H9 (cell line): ENCODE measurements around the gene PTGES3L. TPM values are rescaled to one million over a fixed set of nuclear protein-coding genes. Genes with fewer than 3 reads are reported as not detected.

Source experiments
- DNase-seq: peaks from one replicate; pipeline ENCODE4 v3.0.0-alpha.2; 2017
- H2AFZ ChIP-seq: one replicate; pipeline ENCODE4 v1.6.1; 2013; ENCODE audit warnings: mild to moderate bottlenecking, low read length, control low read depth, moderate library complexity
- H2AK5ac ChIP-seq: 2 replicates; pipeline ENCODE4 v1.6.1; 2013; ENCODE audit warnings: low read length, control low read depth, mixed read lengths; ENCODE audit not compliant: insufficient read length
- H2BK120ac ChIP-seq: one replicate; pipeline ENCODE4 v1.6.1; 2013; ENCODE audit warnings: low read depth, mild to moderate bottlenecking, low read length, control low read depth, inconsistent platforms; ENCODE audit not compliant: poor library complexity, severe bottlenecking
- H2BK12ac ChIP-seq: 2 replicates; pipeline ENCODE4 v1.6.1; 2013; ENCODE audit warnings: low read length, control low read depth, mixed read lengths, low read depth; ENCODE audit not compliant: insufficient read length
- H2BK15ac ChIP-seq: 2 replicates; pipeline ENCODE4 v1.6.1; 2013; ENCODE audit warnings: low read depth, low read length, control low read depth
- H2BK20ac ChIP-seq: one replicate; pipeline ENCODE4 v1.6.1; 2013; ENCODE audit warnings: low read depth, mild to moderate bottlenecking, low read length, control low read depth, inconsistent platforms; ENCODE audit not compliant: poor library complexity, severe bottlenecking
- H2BK5ac ChIP-seq: 2 replicates; pipeline ENCODE4 v1.6.1; 2013; ENCODE audit warnings: low read length, control low read depth, mixed read lengths; ENCODE audit not compliant: insufficient read length
- H3K14ac ChIP-seq: 2 replicates; pipeline ENCODE4 v1.6.1; 2013; ENCODE audit warnings: low read length, control low read depth; ENCODE audit not compliant: insufficient read depth
- H3K18ac ChIP-seq: 2 replicates; pipeline ENCODE4 v1.6.1; 2013; ENCODE audit warnings: low read depth, mild to moderate bottlenecking, mixed read lengths, low read length, control low read depth; ENCODE audit not compliant: insufficient read length
- H3K23ac ChIP-seq: 2 replicates; pipeline ENCODE4 v1.6.1; 2013; ENCODE audit warnings: low read length, control low read depth, mixed read lengths, low read depth; ENCODE audit not compliant: insufficient read length
- H3K23me2 ChIP-seq: 2 replicates; pipeline ENCODE4 v1.6.1; 2013; ENCODE audit warnings: low read depth, mild to moderate bottlenecking, mixed read lengths, low read length, control low read depth; ENCODE audit not compliant: insufficient read length, poor library complexity, severe bottlenecking
- H3K27ac ChIP-seq: 2 replicates; pipeline ENCODE4 v1.5.1; 2013; ENCODE audit warnings: low read length, control low read depth, mixed read lengths, low read depth; ENCODE audit not compliant: insufficient read length
- H3K27me3 ChIP-seq: 2 replicates; pipeline ENCODE4 v1.6.1; 2013; ENCODE audit warnings: low read length, control low read depth, inconsistent platforms; ENCODE audit not compliant: insufficient read depth
- H3K4ac ChIP-seq: 2 replicates; pipeline ENCODE4 v1.6.1; 2013; ENCODE audit warnings: low read depth, mild to moderate bottlenecking, control low read depth, inconsistent platforms, low read length, moderate library complexity
- H3K4me1 ChIP-seq: 2 replicates; pipeline ENCODE4 v1.6.1; 2013; ENCODE audit warnings: low read length, control low read depth, inconsistent platforms; ENCODE audit not compliant: insufficient read depth
- H3K4me2 ChIP-seq: 2 replicates; pipeline ENCODE4 v1.6.1; 2013; ENCODE audit warnings: low read length, control low read depth, mixed read lengths; ENCODE audit not compliant: insufficient read length, insufficient read depth
- H3K56ac ChIP-seq: 2 replicates; pipeline ENCODE4 v1.6.1; 2013; ENCODE audit warnings: low read depth, mild to moderate bottlenecking, mixed read lengths, low read length, control low read depth; ENCODE audit not compliant: insufficient read length
- H3K79me1 ChIP-seq: 2 replicates; pipeline ENCODE4 v1.6.1; 2013; ENCODE audit warnings: low read depth, mild to moderate bottlenecking, moderate library complexity, low read length, control low read depth, inconsistent platforms; ENCODE audit not compliant: insufficient read depth, poor library complexity, severe bottlenecking
- H3K79me2 ChIP-seq: 2 replicates; pipeline ENCODE4 v1.6.1; 2013; ENCODE audit warnings: low read length, control low read depth, inconsistent platforms; ENCODE audit not compliant: insufficient read depth
- H3K9ac ChIP-seq: 2 replicates; pipeline ENCODE4 v1.6.1; 2013; ENCODE audit warnings: low read length, control low read depth, mixed read lengths; ENCODE audit not compliant: insufficient read length; ENCODE audit errors: extremely low read depth
- H3K9me3 ChIP-seq: one replicate; pipeline ENCODE4 v1.6.1; 2013; ENCODE audit warnings: low read depth, low read length, inconsistent platforms; ENCODE audit not compliant: control insufficient read depth
- H3T11ph ChIP-seq: one replicate; pipeline ENCODE4 v1.6.1; 2013; ENCODE audit warnings: mild to moderate bottlenecking, low read length, control low read depth, inconsistent platforms
- H4K20me1 ChIP-seq: one replicate; pipeline ENCODE4 v1.6.1; 2013; ENCODE audit not compliant: control insufficient read depth, insufficient read length, insufficient read depth
- H4K5ac ChIP-seq: 2 replicates; pipeline ENCODE4 v1.6.1; 2013; ENCODE audit warnings: low read depth, mild to moderate bottlenecking, mixed read lengths, low read length, control low read depth; ENCODE audit not compliant: insufficient read length
- H4K8ac ChIP-seq: replicated peaks from 2 replicates; pipeline ENCODE4 v1.6.1; 2013; ENCODE audit warnings: low read length, control low read depth, mixed read lengths, low read depth; ENCODE audit not compliant: insufficient read length
- H4K91ac ChIP-seq: 2 replicates; pipeline ENCODE4 v1.6.1; 2013; ENCODE audit warnings: low read depth, mild to moderate bottlenecking, moderate library complexity, mixed read lengths, low read length, control low read depth; ENCODE audit not compliant: insufficient read length
- H3K27ac Mint-ChIP-seq, 3 experiments: 2 replicates in 2 of 3; 3 replicates in 1 of 3; pipeline ENCODE4 v1.8.0; 2020 to 2021; ENCODE audit warnings: mixed read lengths in 3 of 3, mild to moderate bottlenecking in 1 of 3, moderate library complexity in 1 of 3
- H3K27me3 Mint-ChIP-seq: 2 replicates; pipeline ENCODE4 v1.8.0; 2021; ENCODE audit warnings: low read depth, mild to moderate bottlenecking, moderate library complexity, mixed read lengths
- H3K36me3 Mint-ChIP-seq, 3 experiments: 2 replicates in 2 of 3; 3 replicates in 1 of 3; pipeline ENCODE4 v1.8.0; 2020 to 2021; ENCODE audit warnings: low read depth in 3 of 3, mixed read lengths in 3 of 3; ENCODE audit not compliant: insufficient read depth in 1 of 3
- H3K4me1 Mint-ChIP-seq, 2 experiments: 2 replicates each; pipeline ENCODE4 v1.8.0; 2020; ENCODE audit warnings: mixed read lengths in 2 of 2
- H3K4me3 Mint-ChIP-seq, 2 experiments: 2 replicates in 1 of 2; 3 replicates in 1 of 2; pipeline ENCODE4 v1.8.0; 2020 to 2021; ENCODE audit warnings: mild to moderate bottlenecking in 2 of 2, mixed read lengths in 2 of 2, moderate library complexity in 1 of 2
- H3K9me3 Mint-ChIP-seq, 2 experiments: 2 replicates in 1 of 2; 3 replicates in 1 of 2; pipeline ENCODE4 v1.8.0; 2020; ENCODE audit warnings: mild to moderate bottlenecking in 2 of 2, mixed read lengths in 2 of 2, moderate library complexity in 1 of 2
- WGBS: extraction: QIAGEN DNeasy Blood & Tissue Kit; methylation state at CpG from one replicate; pipeline ENCODE4 v1.1.7; 2013; ENCODE audit warnings: missing lambda C conversion rate, low lambda C conversion rate, mixed read lengths; ENCODE audit not compliant: insufficient read length; ENCODE audit errors: extremely low coverage; 5-methylcytosine and 5-hydroxymethylcytosine counted together
- total RNA-seq: library from RNA; stranded (reverse); gene quantifications from 2 replicates; pipeline ENCODE4 v1.2.1, GENCODE V29; 2021
- TF ChIP-seq, protein P1 (sequence below): fragments of 200-600 bp; sonication (generic); conservative IDR thresholded peaks from 3 replicates; pipeline ENCODE4 v1.8.0; 2021; ENCODE audit warnings: antibody characterized with exemption, mild to moderate bottlenecking

Gene PTGES3L
- total RNA-seq, 1 experiment from 2014 or later, result 4.2 TPM

DNA sequence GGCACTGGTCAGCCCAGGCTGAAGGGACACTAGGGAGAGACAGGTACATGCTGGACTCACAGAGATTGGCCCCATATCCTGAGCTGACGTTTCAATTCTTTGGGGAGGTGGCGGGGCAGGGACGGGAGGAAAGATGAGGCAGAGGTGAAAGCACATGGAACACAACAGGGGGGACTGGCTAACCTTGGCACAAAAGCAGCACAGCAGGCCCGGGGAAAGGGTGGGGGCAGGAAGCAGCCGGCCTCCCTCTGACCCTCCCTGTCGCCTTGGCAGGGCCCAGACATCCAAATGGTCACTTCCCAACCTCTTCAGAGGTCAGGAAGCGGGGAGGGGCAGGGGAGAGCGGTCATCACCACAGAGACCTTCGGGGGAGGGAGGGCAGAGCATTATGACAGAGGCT lies 35.7 kb upstream of the PTGES3L start:
- Histone ChIP-seq H2BK12ac (no peak overlapping the region), H2BK120ac (no peak overlapping the region), H3K4me1 (peaks cover 3% of the 10 kb centered on the region), H4K8ac (no peak overlapping the region), H3K4ac (no peak overlapping the region), H3K9ac (no peak overlapping the region), H3K14ac (no peak overlapping the region), H2BK5ac (no peak overlapping the region), H4K5ac (no peak overlapping the region), H4K20me1 (no peaks in the 10 kb centered on the region), H3K79me2 (no peaks in the 10 kb centered on the region), H3K18ac (no peak overlapping the region), H3K27me3 (no peaks in the 10 kb centered on the region), H2AFZ (no peak overlapping the region), H3K27ac (no peak overlapping the region), H3K4me2 (no peak overlapping the region), H2AK5ac (no peak overlapping the region), H2BK20ac (no peak overlapping the region), H3K23me2 (no peaks in the 10 kb centered on the region), H3T11ph (no peak overlapping the region), H3K23ac (no peak overlapping the region), H3K79me1 (no peaks in the 10 kb centered on the region), H3K9me3 (no peaks in the 10 kb centered on the region), H4K91ac (no peak overlapping the region), H2BK15ac (no peak overlapping the region), H3K56ac (no peak overlapping the region)
- H3K9me3 Mint-ChIP-seq, result no peaks in the 10 kb centered on the region
- no CpG with 5 or more reads among the region's 9 CpGs for WGBS
- peak overlapping the region; percentile 56 to 85 (median 85); a peak in 6 of 7 replicates for H3K27ac Mint-ChIP-seq
- H3K36me3 Mint-ChIP-seq, result peaks cover 11 to 47% (median 45%) of the 10 kb centered on the region in 3 experiments; a peak in 6 of 7 replicates
- H3K4me3 Mint-ChIP-seq, result peak overlapping the region in 1 of 2 experiments; percentile 7; a peak in 2 of 5 replicates
- TF ChIP-seq, protein P1, sequence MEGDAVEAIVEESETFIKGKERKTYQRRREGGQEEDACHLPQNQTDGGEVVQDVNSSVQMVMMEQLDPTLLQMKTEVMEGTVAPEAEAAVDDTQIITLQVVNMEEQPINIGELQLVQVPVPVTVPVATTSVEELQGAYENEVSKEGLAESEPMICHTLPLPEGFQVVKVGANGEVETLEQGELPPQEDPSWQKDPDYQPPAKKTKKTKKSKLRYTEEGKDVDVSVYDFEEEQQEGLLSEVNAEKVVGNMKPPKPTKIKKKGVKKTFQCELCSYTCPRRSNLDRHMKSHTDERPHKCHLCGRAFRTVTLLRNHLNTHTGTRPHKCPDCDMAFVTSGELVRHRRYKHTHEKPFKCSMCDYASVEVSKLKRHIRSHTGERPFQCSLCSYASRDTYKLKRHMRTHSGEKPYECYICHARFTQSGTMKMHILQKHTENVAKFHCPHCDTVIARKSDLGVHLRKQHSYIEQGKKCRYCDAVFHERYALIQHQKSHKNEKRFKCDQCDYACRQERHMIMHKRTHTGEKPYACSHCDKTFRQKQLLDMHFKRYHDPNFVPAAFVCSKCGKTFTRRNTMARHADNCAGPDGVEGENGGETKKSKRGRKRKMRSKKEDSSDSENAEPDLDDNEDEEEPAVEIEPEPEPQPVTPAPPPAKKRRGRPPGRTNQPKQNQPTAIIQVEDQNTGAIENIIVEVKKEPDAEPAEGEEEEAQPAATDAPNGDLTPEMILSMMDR, result no peak
- no peak for DNase-seq
- peaks cover 32 to 61% of the 10 kb centered on the region in 2 experiments for H3K4me1 Mint-ChIP-seq
- no peaks in the 10 kb centered on the region for H3K27me3 Mint-ChIP-seq
